Testis (tissue), 2 donors: Measurements from ENCODE around the gene MYOC.
"Not testable (repeated sequence)": the region's sequence is repeated elsewhere in the genome, so short reads cannot be mapped to it uniquely, and the experiment has no call there.

ENCODE experiments used
- CTCF ChIP-seq, 3 experiments: fragments of 450-650 bp in 2 of 3; fragments of 200-600 bp in 1 of 3; sonication (generic) in 1 of 3; IDR thresholded peaks; one replicate each; pipeline ENCODE4 v1.5.1; 2016 to 2019; ENCODE audit warnings: antibody characterized with exemption in 3 of 3, mild to moderate bottlenecking in 2 of 3, moderate library complexity in 1 of 3
- POLR2A ChIP-seq: fragments of 450-650 bp; IDR thresholded peaks from one replicate; pipeline ENCODE4 v1.6.1; 2017; ENCODE audit warnings: antibody characterized with exemption, mild to moderate bottlenecking, moderate library complexity

GRCh38 chr1:171615122-171615906 lies 37.2 kb downstream of the MYOC start:
- not testable (repeated sequence) for TF ChIP-seq POLR2A; CTCF (IDR thresholded peaks at IDR 0.05)
